ENCODE measurements around the gene C10orf90.
A peak's percentile ranks its signal among the peaks of the same experiment; 100 is the strongest.

Gene C10orf90

DNA sequence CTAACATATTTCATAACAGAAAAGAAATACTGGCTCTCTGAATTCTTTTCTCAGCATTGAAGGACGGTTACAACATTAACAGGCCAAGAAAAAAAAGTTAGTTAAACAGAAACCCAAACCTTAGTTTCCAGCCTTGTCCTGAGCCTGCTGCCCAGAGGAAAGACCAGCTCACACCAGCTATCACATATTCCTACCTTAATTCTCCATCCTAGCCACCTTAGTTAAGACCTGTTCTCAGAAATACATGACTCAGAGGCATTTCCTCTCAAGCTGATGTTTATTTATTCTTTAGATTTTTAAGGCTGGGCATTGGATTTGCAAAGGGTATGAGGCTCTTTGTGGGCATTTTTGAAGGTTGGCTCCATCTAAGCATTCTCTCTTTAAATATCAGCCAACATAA, 247.9 kb downstream of the C10orf90 start:
- no peak overlapping the region for H3K4me3 Mint-ChIP-seq
- H3K9me3 Mint-ChIP-seq: peaks cover 28% of the 10 kb centered on the region
- peaks cover 13% of the 10 kb centered on the region for H3K27me3 Mint-ChIP-seq (ENCODE audit: low read depth)
- TF ChIP-seq, protein P1, sequence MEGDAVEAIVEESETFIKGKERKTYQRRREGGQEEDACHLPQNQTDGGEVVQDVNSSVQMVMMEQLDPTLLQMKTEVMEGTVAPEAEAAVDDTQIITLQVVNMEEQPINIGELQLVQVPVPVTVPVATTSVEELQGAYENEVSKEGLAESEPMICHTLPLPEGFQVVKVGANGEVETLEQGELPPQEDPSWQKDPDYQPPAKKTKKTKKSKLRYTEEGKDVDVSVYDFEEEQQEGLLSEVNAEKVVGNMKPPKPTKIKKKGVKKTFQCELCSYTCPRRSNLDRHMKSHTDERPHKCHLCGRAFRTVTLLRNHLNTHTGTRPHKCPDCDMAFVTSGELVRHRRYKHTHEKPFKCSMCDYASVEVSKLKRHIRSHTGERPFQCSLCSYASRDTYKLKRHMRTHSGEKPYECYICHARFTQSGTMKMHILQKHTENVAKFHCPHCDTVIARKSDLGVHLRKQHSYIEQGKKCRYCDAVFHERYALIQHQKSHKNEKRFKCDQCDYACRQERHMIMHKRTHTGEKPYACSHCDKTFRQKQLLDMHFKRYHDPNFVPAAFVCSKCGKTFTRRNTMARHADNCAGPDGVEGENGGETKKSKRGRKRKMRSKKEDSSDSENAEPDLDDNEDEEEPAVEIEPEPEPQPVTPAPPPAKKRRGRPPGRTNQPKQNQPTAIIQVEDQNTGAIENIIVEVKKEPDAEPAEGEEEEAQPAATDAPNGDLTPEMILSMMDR (IDR thresholded peaks at IDR 0.05; ENCODE audit: unreplicated experiment in 3 of 3): no peak
- H3K27ac Mint-ChIP-seq: no peak overlapping the region
- H3K4me1 Mint-ChIP-seq: peaks cover 8% of the 10 kb centered on the region
- H3K36me3 Mint-ChIP-seq (ENCODE audit: low read depth): no peaks in the 10 kb centered on the region

DNA sequence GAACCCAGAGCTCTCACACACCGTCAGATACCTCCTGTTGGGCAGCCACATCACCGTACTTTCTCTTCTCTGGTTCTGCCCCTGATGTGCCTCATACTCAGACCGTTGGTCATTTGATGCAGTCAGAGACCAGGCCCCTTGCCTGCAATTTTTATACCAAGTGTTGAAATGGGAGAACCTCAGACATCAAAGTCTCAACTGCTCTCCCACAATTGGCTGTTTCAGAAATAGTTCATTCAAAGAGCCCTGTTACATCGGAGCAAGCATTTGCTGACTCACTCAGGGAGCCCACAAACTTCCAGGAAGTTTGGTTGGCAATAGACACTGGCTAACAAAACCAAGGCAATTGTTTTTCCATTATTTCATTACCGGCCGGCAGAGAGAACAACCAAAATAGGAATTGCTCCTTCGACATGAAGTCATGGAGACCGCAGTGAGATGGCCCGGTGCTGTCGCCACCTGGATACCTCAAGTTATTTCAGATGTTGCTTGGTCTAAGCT, 248.7 kb downstream of the C10orf90 start:
- Mint-ChIP-seq H3K4me3 (peak overlapping the region in 1 of 3 experiments; percentile 8), H3K36me3 (ENCODE audit: low read depth) (no peaks in the 10 kb centered on the region), H3K27ac (no peak overlapping the region), H3K9me3 (peaks cover 28% of the 10 kb centered on the region), H3K27me3 (ENCODE audit: low read depth) (peaks cover 13% of the 10 kb centered on the region), H3K4me1 (peaks cover 8% of the 10 kb centered on the region)
- TF ChIP-seq, protein P1 (IDR thresholded peaks at IDR 0.05; ENCODE audit: unreplicated experiment in 3 of 3): no peak

DNA sequence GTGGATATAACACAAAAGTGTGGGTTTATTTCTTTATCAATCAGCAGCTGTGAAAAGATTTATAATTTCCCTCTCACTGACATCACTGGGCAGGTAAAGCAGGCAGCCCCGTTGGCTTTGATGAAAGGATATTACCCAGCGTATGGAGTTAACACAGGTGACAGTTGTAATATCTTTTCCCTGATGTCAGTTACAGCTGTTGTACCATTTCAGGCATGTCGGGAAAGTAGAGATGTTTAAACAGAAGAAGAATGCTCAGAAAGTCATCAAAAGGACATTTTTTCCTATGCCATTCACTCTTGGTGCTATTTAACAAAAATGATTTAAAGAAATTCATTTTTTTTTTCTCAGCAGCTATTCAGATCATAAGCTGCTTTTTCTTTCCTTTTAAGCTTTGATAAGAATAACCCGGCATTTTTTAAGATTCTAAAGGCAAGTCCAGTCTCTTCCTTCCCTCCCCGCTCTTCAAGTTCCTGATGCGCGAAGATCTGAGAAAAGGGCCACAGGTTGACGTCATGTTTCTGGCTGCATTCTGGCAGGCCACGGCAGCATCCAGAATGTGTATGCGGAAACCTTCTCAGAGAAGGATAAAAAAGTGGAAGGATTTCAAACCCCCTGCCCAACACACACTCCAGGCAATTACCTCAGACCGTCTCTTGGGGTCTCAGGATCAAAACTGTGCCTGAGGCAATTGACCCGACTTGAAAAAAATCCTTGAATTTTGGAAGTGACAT, 249.8 kb downstream of the C10orf90 start:
- peaks cover 30% of the 10 kb centered on the region for H3K9me3 Mint-ChIP-seq
- peaks cover 8% of the 10 kb centered on the region for H3K4me1 Mint-ChIP-seq
- H3K36me3 Mint-ChIP-seq (ENCODE audit: low read depth): no peaks in the 10 kb centered on the region
- H3K27ac Mint-ChIP-seq: no peak overlapping the region
- no peak overlapping the region for H3K4me3 Mint-ChIP-seq
- TF ChIP-seq, protein P1 (IDR thresholded peaks at IDR 0.05; ENCODE audit: unreplicated experiment in 3 of 3): no peak
- peaks cover 10% of the 10 kb centered on the region for H3K27me3 Mint-ChIP-seq (ENCODE audit: low read depth)

DNA sequence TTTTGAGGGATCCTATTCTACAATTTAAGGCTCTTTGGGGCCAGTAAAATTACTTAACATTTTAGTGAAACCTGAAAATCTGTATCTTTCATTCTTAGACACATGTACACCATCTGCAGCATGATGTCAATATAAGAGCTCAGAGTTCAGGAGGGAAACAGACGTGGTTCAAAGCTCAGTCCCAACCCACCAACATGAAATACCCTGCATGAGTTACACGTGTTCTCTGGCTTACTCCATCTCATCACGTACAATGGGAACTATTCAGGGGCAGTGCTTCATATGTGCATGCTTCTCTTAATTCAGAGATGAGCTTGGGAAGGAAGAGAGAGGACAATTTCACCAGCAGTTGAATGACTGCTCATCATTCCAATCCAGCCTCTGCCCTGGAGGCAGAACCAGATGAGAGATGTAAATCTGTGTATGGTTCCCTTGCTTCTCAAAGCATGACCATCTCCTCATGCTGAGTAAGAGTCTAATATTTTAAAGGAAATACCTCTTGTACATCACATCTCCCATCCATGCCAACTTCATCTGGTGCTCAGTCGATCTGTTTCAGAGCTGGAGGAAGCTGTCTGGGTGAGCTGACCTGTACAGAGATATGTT, 253.2 kb downstream of the C10orf90 start:
- H3K4me1 Mint-ChIP-seq: peaks cover 8% of the 10 kb centered on the region
- TF ChIP-seq, protein P1 (IDR thresholded peaks at IDR 0.05; ENCODE audit: unreplicated experiment in 3 of 3): no peak
- no peak overlapping the region for H3K27ac Mint-ChIP-seq
- H3K36me3 Mint-ChIP-seq (ENCODE audit: low read depth): no peaks in the 10 kb centered on the region
- H3K27me3 Mint-ChIP-seq (ENCODE audit: low read depth): peaks cover 3% of the 10 kb centered on the region
- H3K4me3 Mint-ChIP-seq: no peak overlapping the region
- peaks cover 14% of the 10 kb centered on the region for H3K9me3 Mint-ChIP-seq

DNA sequence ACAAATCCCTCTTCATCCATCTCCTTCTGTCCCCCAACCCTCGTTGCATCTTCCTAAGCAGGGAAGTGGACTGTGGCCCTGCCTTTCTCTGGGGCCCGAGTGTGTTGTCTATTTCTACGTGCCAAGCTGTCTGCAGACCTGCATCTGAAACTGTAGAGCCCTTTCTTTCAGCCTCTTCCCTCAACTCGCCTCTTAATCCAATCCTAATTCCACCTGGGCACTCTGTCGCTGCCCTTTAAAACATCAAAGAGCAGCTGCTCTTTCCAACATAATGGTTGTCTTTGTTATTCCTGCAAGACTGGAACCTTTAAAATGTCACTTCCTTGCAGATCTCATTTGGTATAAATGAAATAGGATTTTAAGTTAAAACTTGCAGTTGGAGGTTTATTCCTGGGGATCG, 260.7 kb downstream of the C10orf90 start:
- Mint-ChIP-seq H3K36me3 (ENCODE audit: low read depth) (no peaks in the 10 kb centered on the region), H3K4me3 (no peak overlapping the region), H3K27me3 (ENCODE audit: low read depth) (peaks cover 4% of the 10 kb centered on the region), H3K9me3 (no peaks in the 10 kb centered on the region), H3K4me1 (peaks cover 18% of the 10 kb centered on the region), H3K27ac (no peak overlapping the region)
- TF ChIP-seq, protein P1 (IDR thresholded peaks at IDR 0.05; ENCODE audit: unreplicated experiment in 3 of 3): no peak

Data from nephron (organoid).